ENCODE measurements around the gene P2RX6. TPM values are rescaled to one million over a fixed set of nuclear protein-coding genes. Genes with fewer than 3 reads are reported as not detected.

The P2RX6 gene
- total and polyA plus RNA-seq, 9 of the 15 experiments (the other 6 are each of a cell fraction or from before 2014, with no cell fraction given), result 0.01 to 3.9 (median 1.5) TPM; not detected in 1

DNA sequence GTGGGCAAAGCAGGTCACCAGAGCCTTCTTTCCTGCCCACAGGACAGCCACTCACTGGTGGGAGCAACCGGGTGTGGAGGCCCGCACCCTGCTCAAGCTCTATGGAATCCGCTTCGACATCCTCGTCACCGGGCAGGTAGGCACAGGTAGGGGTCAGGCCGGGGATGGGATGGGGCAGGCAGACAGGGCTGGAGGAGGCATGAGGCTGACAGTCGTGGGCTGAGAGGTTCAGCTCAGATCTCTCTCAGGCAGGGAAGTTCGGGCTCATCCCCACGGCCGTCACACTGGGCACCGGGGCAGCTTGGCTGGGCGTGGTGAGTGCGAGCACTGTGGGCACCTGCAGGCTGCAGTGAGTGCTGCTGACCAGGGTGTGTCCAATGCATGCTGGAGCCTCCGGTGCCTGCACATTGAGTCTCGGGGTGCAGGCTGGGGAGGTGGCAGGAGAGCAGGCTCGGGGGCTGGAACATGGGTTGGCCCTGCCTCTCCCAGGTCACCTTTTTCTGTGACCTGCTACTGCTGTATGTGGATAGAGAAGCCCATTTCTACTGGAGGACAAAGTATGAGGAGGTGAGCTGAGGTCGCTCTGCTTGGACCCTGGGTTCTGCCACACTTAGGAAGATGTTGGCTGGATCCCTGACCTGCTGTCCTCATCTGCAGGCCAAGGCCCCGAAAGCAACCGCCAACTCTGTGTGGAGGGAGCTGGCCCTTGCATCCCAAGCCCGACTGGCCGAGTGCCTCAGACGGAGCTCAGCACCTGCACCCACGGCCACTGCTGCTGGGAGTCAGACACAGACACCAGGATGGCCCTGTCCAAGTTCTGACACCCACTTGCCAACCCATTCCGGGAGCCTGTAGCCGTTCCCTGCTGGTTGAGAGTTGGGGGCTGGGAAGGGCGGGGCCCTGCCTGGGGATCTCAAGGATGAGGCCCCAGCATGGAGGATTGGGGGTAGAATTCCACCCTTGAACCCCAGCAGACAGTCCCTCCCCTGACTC is 11.1 kb downstream of the P2RX6 start (continued):
- TF ChIP-seq, protein P1, sequence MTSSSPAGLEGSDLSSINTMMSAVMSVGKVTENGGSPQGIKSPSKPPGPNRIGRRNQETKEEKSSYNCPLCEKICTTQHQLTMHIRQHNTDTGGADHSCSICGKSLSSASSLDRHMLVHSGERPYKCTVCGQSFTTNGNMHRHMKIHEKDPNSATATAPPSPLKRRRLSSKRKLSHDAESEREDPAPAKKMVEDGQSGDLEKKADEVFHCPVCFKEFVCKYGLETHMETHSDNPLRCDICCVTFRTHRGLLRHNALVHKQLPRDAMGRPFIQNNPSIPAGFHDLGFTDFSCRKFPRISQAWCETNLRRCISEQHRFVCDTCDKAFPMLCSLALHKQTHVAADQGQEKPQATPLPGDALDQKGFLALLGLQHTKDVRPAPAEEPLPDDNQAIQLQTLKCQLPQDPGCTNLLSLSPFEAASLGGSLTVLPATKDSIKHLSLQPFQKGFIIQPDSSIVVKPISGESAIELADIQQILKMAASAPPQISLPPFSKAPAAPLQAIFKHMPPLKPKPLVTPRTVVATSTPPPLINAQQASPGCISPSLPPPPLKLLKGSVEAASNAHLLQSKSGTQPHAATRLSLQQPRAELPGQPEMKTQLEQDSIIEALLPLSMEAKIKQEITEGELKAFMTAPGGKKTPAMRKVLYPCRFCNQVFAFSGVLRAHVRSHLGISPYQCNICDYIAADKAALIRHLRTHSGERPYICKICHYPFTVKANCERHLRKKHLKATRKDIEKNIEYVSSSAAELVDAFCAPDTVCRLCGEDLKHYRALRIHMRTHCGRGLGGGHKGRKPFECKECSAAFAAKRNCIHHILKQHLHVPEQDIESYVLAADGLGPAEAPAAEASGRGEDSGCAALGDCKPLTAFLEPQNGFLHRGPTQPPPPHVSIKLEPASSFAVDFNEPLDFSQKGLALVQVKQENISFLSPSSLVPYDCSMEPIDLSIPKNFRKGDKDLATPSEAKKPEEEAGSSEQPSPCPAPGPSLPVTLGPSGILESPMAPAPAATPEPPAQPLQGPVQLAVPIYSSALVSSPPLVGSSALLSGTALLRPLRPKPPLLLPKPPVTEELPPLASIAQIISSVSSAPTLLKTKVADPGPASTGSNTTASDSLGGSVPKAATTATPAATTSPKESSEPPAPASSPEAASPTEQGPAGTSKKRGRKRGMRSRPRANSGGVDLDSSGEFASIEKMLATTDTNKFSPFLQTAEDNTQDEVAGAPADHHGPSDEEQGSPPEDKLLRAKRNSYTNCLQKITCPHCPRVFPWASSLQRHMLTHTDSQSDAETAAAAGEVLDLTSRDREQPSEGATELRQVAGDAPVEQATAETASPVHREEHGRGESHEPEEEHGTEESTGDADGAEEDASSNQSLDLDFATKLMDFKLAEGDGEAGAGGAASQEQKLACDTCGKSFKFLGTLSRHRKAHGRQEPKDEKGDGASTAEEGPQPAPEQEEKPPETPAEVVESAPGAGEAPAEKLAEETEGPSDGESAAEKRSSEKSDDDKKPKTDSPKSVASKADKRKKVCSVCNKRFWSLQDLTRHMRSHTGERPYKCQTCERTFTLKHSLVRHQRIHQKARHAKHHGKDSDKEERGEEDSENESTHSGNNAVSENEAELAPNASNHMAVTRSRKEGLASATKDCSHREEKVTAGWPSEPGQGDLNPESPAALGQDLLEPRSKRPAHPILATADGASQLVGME (CRISPR knock-in tag; IDR thresholded peaks at IDR 0.05), result peak; percentile 70; the same call in 1 of the 2 replicates
- TF ChIP-seq NR2C1 (IDR thresholded peaks at IDR 0.05), result no peak
- no peak for TF ChIP-seq NR2C1 (tag; IDR thresholded peaks at IDR 0.05)
- TF ChIP-seq, protein P2, sequence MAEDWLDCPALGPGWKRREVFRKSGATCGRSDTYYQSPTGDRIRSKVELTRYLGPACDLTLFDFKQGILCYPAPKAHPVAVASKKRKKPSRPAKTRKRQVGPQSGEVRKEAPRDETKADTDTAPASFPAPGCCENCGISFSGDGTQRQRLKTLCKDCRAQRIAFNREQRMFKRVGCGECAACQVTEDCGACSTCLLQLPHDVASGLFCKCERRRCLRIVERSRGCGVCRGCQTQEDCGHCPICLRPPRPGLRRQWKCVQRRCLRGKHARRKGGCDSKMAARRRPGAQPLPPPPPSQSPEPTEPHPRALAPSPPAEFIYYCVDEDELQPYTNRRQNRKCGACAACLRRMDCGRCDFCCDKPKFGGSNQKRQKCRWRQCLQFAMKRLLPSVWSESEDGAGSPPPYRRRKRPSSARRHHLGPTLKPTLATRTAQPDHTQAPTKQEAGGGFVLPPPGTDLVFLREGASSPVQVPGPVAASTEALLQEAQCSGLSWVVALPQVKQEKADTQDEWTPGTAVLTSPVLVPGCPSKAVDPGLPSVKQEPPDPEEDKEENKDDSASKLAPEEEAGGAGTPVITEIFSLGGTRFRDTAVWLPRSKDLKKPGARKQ (CRISPR knock-in tag; IDR thresholded peaks at IDR 0.05), result no peak
- no peak for TF ChIP-seq ADNP (tag; IDR thresholded peaks at IDR 0.05)
- TF ChIP-seq, protein P3, sequence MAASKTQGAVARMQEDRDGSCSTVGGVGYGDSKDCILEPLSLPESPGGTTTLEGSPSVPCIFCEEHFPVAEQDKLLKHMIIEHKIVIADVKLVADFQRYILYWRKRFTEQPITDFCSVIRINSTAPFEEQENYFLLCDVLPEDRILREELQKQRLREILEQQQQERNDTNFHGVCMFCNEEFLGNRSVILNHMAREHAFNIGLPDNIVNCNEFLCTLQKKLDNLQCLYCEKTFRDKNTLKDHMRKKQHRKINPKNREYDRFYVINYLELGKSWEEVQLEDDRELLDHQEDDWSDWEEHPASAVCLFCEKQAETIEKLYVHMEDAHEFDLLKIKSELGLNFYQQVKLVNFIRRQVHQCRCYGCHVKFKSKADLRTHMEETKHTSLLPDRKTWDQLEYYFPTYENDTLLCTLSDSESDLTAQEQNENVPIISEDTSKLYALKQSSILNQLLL (CRISPR knock-in tag; IDR thresholded peaks at IDR 0.05; ENCODE audit: borderline replicate concordance), result peak; percentile 77; the same call in 1 of the 2 replicates
- TF ChIP-seq IRF2 (CRISPR knock-in tag; IDR thresholded peaks at IDR 0.05), result no peak; the same call in 1 of the 2 replicates
- TF ChIP-seq CCNT2 (IDR thresholded peaks at IDR 0.05; ENCODE audit: borderline replicate concordance, extremely low read depth, insufficient read length, low read depth, low read length), result no peak
- TF ChIP-seq TAF7 (tag; IDR thresholded peaks at IDR 0.05), result no peak
- TF ChIP-seq, protein P4, sequence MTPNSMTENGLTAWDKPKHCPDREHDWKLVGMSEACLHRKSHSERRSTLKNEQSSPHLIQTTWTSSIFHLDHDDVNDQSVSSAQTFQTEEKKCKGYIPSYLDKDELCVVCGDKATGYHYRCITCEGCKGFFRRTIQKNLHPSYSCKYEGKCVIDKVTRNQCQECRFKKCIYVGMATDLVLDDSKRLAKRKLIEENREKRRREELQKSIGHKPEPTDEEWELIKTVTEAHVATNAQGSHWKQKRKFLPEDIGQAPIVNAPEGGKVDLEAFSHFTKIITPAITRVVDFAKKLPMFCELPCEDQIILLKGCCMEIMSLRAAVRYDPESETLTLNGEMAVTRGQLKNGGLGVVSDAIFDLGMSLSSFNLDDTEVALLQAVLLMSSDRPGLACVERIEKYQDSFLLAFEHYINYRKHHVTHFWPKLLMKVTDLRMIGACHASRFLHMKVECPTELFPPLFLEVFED (CRISPR knock-in tag; conservative IDR thresholded peaks at IDR 0.05), result 0 out of 2 replicates have a peak, but pooled peaks have one; percentile 76
- TF ChIP-seq ZNF146 (CRISPR knock-in tag; IDR thresholded peaks at IDR 0.05; ENCODE audit: unreplicated experiment), result no peak
- TF ChIP-seq CBX3 (IDR thresholded peaks at IDR 0.05; ENCODE audit: borderline replicate concordance in 1 of 2, low read length in 2 of 2), result no peak
- TF ChIP-seq DMBX1 (CRISPR knock-in tag; IDR thresholded peaks at IDR 0.05; ENCODE audit: borderline replicate concordance), result no peak
- TF ChIP-seq NFIC (IDR thresholded peaks at IDR 0.05), result no peak
- TF ChIP-seq PHF20 (IDR thresholded peaks at IDR 0.05; ENCODE audit: partially characterized antibody), result no peak

Measured in K562 (cell line).